Stimulated activated CD8-positive, alpha-beta memory T cell treated with anti-CD3 and anti-CD28 coated beads, Interleukin-4, amount 100 ng/mL, for 24 hours (primary cell): ENCODE results near the gene PDE2A.

Experiments used
- DNase-seq: peaks from one replicate; pipeline ENCODE4 v3.0.0-alpha.2; 2020; ENCODE audit warnings: low read depth

The PDE2A gene

DNA sequence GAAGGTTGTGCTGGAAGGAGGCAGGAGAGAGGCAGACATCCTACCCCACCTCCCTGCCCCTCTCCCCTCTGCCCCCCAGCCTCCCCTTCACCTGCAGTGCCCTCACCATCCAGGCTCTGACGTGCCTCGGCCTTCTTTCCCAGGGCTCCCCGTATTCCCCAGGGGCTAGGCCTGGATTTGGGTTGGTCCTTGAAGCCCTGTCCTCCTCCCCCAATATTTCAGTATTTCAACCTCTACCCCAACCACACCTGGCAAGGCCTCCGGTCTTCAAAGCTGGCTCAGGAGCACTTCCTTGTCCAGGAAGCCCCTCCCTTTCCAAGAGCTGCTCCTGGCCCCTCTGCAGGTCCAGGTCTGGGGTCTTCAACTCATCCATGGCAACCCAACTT, 8.6 kb upstream of the PDE2A start:
- DNase-seq: no peak

DNA sequence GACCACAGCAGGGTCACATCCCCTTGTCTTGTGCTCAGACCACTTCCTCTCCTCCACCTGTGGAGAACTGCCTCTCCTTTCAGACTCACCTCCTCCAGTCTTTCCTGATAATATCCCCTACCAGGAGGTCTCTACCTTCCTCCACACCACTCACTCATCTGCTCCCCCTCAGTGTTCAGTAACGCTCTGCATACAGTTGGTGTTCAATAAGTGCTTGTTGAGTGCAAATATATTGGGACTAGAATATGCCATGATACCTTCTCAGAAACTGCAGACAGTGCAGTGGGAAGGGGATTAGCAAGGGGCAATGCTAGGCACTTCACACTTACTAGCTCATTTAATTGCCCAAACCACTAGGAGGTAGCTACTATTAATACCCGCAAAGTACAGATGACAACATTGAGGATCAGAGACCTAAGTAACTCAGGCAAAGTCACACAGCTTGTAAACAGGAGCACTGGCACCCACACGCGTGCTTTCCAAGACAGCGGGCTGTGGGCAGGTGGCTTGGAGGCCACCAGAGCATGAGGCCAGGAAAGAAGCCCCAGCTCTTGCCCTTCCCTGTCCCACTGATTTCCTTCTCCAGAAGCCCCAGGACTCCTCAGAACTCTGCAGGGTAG, 8.1 kb upstream of the PDE2A start:
- no peak for DNase-seq

DNA sequence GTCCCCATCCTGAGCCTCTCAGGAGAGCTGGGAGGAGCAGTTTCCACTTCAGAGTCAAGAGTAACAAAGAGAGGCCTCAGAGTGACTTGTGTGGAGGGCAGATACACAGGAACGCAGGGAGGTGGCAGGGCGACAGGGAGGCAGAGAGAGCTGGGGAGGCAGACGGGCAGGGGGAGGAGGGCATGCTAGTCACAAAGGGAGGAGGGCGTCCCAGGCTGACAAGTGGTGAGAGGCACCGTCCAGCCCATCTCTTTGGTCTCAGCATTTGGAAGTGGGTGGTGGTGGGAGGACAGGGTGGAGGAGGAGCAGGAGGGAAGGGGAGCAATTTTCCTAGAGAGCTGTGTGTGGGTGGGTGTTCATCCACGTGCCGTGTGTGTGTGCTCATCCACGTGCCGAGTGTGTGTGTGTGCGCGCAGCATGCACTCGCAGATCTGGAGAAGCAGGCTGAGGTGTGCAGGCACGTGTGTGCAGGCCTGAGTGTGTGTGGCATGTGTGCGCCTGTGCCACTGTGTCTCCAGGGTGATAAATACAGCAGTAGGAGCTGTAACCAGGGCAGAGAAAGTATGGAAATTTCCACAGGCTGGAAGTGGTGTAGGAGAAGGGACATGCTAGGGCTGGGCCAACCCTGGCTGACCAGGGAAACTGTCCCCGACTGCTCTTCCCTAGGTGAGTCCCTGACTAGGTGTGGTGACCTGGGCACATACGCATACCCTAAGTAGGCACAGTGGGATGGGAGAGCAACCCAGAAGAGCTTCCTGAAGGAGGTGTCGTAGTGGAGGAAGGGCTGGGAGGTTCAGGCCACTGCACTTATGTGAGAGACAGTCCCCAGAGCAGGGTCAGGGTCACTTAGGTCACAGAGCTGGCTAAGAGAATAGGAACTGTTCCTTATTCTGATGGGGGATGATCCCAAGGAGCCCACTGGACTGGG, 7.3 kb upstream of the PDE2A start:
- DNase-seq: no peak

DNA sequence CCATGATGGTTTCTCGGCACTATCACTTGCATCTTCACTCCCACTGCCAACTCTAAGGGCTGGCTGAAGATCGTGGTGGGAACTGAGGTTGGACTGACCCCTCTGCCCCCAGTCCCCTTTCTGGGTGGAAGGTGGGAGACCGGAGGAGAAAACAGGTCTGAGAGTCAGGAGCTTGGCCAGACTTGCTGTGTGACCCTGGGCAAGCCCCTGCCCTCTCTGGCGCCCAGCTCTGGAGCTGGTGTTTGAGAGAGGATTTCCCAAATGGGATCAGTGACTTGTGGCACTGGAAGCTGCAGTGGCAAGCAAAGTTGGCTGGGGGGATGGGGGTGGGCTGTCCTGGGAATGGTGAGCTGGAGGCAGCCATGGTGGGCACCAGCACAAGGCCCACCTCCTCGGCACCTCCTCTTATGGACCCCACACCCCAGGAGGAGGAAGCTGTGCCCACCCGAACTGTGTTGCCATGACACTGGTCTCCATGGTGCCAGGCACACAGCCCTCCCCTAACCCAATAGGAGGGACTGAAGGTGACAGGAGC, 6.5 kb upstream of the PDE2A start:
- no peak for DNase-seq

DNA sequence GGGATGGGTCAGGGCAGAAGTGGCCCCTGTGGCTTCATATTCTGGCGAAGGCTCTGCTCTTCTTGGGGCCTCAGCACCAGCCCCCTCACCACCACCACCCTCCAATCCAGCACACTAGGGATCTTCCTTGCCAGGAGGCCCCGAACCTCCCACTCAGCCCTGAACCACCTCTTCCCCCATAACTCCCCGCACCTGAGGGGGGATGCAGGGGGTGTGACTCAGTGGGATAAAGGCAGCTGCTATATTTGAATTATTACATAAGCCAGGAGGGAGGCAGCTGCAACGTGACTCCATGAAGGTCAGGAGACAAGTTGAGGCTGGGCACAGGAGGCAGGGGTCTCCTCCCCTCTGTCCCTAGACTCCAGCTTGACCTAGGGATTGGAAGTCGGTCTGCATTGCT, 5.6 kb upstream of the PDE2A start:
- no peak for DNase-seq

DNA sequence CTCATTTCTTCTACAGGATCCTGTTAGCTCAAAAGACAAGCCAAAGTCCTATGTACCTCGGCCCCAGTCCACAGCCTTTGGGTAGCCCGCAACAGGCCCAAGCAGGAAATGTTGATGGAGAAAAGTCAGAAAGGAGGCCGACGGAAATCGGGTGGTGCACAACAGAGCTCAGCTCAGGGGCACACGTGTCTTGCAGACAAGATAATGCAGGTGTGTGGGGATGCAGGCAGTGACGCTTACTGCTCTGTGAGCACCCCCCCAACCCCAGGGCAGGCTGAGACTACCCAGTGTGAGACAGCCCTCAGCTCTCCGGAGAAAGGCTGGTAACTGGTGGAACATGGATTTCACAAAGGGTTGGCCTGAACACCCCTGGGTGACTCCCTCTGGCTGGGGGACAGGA, 4.3 kb upstream of the PDE2A start:
- DNase-seq: no peak

GRCh38 chr11:72676861-72677341, 2.7 kb upstream of the PDE2A start:
- peak; percentile 53 for DNase-seq

DNA sequence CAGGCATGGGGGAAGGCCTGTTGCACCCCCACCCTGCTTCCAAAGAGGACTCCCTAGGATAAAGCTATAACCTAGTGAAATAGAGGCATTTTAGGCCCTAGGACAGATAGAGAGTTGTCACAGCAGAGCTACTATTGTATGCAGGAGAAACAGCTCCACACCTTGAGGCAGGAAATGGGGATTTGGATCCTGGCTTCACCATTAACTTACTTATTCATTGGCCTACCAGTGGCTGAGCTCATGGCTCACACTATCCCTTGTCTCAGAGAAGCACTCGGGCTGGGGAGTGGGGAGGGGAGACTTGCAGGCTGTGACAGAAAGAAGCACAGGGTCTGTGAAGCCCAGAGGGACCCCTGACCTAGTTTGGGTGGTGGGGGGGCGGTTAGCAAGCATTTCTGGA, 999 bp upstream of the PDE2A start:
- no peak for DNase-seq

GRCh38 chr11:72673284-72673942, 809 bp downstream of the PDE2A start:
- no peak for DNase-seq

GRCh38 chr11:72672597-72673238, 1.5 kb downstream of the PDE2A start:
- no peak for DNase-seq

- no peak for DNase-seq
These were observed 2.8 kb downstream of the PDE2A start for GRCh38 chr11:72671152-72672099.

DNA sequence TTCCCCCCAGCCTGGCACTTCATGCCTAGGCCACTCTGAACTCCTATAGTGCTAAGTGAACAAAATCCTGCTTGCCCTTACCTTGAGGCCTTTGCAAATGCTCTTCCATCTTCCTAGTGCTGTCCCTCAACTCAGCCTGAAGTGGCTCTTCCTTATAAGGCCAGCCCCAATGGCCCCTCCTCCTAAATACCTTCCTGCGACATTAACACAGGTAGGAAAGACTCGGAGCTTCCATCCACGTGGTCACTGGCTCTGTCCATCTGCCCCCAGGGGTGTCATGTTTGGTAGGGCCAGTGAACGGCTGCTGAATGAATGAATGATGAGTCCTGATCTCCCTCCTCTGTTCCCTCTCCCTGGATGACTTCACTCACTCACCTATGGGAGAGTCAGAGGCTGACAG, 4.2 kb downstream of the PDE2A start:
- DNase-seq: no peak

DNA sequence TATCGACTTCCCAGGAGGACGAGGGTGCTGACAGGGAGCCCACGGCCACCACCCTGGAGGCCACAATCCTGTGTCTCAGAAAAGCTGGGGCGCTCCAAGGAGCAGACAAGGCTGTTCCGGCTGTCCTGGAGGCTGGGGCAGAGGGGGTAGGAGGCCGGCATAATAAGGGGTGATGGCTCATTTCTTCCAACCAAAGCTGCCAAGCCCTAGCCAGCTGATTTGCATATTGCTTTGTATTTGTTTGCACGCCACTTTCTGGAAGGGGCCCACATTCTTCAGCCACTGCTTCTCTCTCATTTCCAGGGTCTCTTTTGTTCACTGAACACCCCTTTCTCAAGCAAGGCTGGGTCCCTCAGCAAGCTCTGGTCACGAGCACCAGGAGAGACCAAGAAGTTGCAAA, 4.7 kb downstream of the PDE2A start:
- no peak for DNase-seq

DNA sequence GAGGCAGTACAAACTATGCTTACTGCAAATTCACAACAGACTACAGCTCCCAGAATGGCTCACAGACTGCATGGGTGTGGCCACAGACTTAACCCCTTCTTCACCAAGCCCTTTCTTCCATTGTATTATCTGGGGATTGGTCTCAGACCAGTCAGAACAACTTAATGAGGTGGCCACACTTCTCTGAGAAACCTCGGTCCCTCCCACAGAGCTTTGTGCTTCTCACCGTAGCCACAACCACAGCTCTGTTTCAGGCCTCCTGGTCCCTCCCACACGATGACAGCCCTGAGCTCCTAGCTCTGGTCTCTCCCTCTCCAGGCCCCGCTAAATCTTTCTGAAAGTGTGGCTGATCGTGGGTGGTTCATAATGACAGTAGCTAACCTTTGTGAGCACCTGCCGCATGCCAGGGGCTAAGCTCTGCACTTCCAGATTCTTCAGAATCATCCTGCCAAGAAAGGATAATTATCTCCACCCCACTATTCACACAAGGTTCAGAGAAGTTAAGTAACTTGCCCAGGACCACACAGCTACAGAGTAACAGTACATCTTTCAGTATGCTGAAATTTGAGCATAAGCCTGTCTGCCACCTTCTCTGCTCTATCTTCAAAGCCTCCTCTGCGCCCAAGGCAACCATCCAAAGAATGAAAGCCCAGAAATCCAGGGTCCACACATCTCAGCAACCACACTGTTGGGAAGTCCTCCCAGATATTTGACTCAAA, 5.4 kb downstream of the PDE2A start:
- peak; percentile 45 for DNase-seq

- DNase-seq: no peak
These were observed 8.2 kb downstream of the PDE2A start for GRCh38 chr11:72665911-72666472.

DNA sequence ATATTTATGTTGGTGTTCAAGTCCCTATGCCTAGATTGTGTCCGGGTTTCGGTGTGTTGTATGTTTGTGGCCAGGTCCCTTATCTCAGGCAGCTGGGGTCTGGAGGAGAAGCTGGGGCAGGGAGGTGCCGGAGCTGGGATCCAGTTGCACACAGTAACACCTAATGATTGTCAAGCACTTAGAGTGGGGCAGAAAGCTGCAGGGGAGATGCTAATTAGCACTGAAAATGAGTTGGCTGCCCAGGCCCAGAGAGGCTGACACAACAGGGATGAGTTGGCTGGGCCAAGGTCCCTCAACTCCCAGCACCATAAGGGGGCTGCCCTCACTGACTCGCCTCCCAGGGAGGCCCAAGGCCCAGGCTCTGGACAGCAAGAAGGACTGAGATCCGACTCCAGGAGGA, 12.2 kb downstream of the PDE2A start:
- DNase-seq: no peak

DNA sequence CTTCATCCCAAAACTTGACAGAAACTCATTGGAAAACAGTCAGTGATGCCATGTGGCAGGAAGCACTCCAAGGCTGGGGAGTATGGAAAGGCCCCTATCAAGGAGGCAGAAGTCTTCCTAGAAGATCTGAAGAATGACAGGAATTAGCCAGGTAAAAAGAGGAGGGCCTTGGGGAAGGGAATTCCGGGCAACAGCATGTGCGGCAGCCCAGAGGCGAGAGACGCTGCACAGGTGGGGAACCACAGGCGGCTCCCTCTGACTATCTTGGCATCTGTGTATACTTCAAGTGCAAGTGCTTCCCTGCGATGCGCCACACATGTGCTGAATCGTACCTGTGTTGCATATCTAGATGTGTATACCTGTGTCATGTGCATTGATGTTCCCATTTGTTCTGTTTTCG, 12.7 kb downstream of the PDE2A start:
- no peak for DNase-seq

GRCh38 chr11:72658989-72659640, 15.1 kb downstream of the PDE2A start:
- no peak for DNase-seq

DNA sequence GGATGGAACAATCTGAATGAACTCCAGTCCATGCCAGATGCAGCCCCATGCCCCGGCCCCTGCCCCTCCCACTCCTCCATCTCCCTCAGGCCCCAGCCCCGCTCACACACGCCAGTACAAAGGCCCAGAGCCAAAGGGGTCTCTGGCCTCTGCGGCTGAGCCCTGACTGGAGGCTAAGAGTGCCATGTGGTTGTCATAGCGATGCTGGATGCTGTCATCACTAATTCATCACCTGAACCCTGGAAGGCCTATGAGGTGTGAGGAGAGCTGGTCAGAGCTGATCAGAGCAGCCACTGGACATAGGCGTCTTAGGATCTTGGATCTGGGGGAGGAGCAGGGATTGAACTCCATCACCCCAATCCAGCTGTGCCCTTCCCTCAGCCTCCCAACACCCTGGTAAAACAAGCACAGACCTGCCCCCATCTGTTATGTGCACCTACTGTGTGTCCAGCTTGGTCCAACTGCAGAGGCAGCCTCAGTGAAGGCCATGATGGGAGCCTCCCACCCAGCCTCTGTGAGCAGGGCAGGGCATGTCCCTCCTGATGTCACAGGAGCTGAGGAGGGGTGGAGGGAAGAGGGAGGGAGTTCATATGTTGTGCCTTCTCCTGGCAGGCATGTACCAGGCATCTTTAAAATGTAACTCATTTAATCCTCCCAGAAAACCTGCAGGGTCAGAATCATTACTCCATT, 16.7 kb downstream of the PDE2A start:
- no peak for DNase-seq
